H1 (cell line): Measurements from ENCODE around the gene AMOTL2. TPM values are rescaled to one million over a fixed set of nuclear protein-coding genes. Genes with fewer than 3 reads are reported as not detected.

Experiments used
- CBX5 ChIP-seq: fragments of 300-800, 300-1000 bp; sonication (generic); IDR thresholded peaks from 2 replicates; pipeline ENCODE4 v1.7.1; 2016; ENCODE audit warnings: antibody characterized with exemption, low read length, low read depth
- polyA plus RNA-seq, 7 experiments: library from polyadenylated mRNA; depleted of rRNA in 3 of 7; stranded (reverse) in 5 of 7; unstranded in 2 of 7; fragments of >200 nt in 5 of 7; fragments of 200-250 nt in 2 of 7; gene quantifications; 1 replicate in 5 of 7; 2 replicates in 1 of 7; 4 replicates in 1 of 7; pipeline versions ENCODE4 v1.2.1 to v1.2.3, GENCODE V29; 2011 to 2013; ENCODE audit warnings: missing spikeins in 2 of 7, mixed read lengths in 2 of 7
- total RNA-seq: library from RNA; stranded (reverse); fragmentation: NEBNext Ultra II Directional; extraction: Animal tissue kit (Norgen Biotek cat#: 25700); gene quantifications from 2 replicates; pipeline ENCODE4 v1.2.1, GENCODE V29; 2021

Gene AMOTL2
- total and polyA plus RNA-seq, 2 of the 8 experiments (the other 6 are each of a cell fraction or from before 2014, with no cell fraction given) = 19.0 to 63.7 TPM

DNA sequence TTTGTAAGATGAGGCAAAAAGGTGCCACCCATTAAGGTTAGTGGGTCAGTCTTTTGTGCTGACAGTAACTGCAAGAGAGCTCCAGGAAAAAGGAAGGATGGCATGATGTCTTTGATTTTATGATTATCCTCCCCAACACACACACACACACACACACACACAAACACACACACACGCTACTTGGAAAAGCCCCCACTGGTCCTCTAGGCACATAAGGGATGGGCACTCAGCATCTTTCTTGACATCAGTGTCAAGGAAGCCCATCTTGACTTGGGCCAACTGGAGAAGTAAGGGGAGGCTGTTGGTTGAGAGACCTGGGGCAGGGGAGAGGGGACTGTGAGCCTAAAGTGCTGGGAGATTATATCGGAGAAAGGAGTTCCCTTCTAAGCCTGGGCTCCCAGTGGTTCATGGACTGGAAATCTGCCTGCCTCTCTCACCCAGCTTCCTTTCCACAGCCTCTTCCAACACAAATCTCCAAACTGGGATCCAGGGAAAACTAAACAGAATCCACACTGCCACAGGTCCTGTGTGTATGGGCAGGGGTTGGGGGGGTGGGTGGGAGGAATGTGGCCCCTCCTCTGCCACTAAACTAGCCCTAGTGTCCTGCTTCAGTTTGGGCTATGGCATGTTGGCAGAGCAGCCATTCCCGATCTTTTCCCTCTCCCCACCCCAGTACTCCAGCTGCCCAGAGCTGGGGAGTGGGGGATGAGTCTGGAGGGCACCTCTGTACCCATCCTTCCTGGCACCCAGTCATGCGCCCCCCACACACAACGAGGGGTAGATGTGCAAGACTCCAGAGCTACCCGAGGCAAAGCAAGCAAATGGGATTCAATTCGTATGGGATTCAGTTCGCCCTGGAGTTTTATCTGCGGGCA lies 1.6 kb downstream of the AMOTL2 start (continued):
- no peak for TF ChIP-seq CBX5
